ENCODE results near the gene ANK3.
A peak's percentile ranks its signal among the peaks of the same experiment; 100 is the strongest.

ANK3 gene

GRCh38 chr10:60288256-60288655 lies 101.4 kb downstream of the ANK3 start:
- H3K4me3 ChIP-seq (ENCODE audit: low read length) = no peak overlapping the region
- DNase-seq (ENCODE audit: low read depth) = no peak
- no peak for TF ChIP-seq CTCF (conservative IDR thresholded peaks at IDR 0.05; ENCODE audit: low read depth, low read length)

GRCh38 chr10:60286559-60286958 lies 103.1 kb downstream of the ANK3 start:
- H3K4me3 ChIP-seq (ENCODE audit: low read length) = no peak overlapping the region
- peak; percentile 82 for DNase-seq (ENCODE audit: low read depth)
- no peak for TF ChIP-seq CTCF (conservative IDR thresholded peaks at IDR 0.05; ENCODE audit: low read depth, low read length)

- H3K4me3 ChIP-seq (ENCODE audit: low read length) = no peak overlapping the region
- DNase-seq (ENCODE audit: low read depth) = no peak
- TF ChIP-seq CTCF (conservative IDR thresholded peaks at IDR 0.05; ENCODE audit: low read depth, low read length) = no peak
Measured at GRCh38 chr10:60283397-60283796, 106.3 kb downstream of the ANK3 start.

GRCh38 chr10:60282771-60283353 lies 106.8 kb downstream of the ANK3 start:
- H3K4me3 ChIP-seq (ENCODE audit: low read length) = no peak overlapping the region
- no peak for DNase-seq (ENCODE audit: low read depth)
- TF ChIP-seq CTCF (conservative IDR thresholded peaks at IDR 0.05; ENCODE audit: low read depth, low read length) = no peak

GRCh38 chr10:60281792-60282353 lies 107.8 kb downstream of the ANK3 start:
- TF ChIP-seq CTCF (conservative IDR thresholded peaks at IDR 0.05; ENCODE audit: low read depth, low read length) = no peak
- no peak for DNase-seq (ENCODE audit: low read depth)
- H3K4me3 ChIP-seq (ENCODE audit: low read length) = no peak overlapping the region

GRCh38 chr10:60281331-60281730 lies 108.3 kb downstream of the ANK3 start:
- no peak for DNase-seq (ENCODE audit: low read depth)
- no peak for TF ChIP-seq CTCF (conservative IDR thresholded peaks at IDR 0.05; ENCODE audit: low read depth, low read length)

GRCh38 chr10:60280475-60280874 lies 109.2 kb downstream of the ANK3 start:
- DNase-seq (ENCODE audit: low read depth) = no peak
- no peak overlapping the region for H3K4me3 ChIP-seq (ENCODE audit: low read length)

More at GRCh38 chr10:60281331-60281730, 108.3 kb downstream of the ANK3 start:
- no peak overlapping the region for H3K4me3 ChIP-seq (ENCODE audit: low read length)

More at GRCh38 chr10:60280475-60280874, 109.2 kb downstream of the ANK3 start:
- no peak for TF ChIP-seq CTCF (conservative IDR thresholded peaks at IDR 0.05; ENCODE audit: low read depth, low read length)
